Heart right ventricle (tissue), 16 donors: ENCODE results near the gene PDLIM4. TPM values are rescaled to one million over a fixed set of nuclear protein-coding genes. Genes with fewer than 3 reads are reported as not detected.

ENCODE experiments used
- ATAC-seq, 8 donors: fragments of 200-7000 bp; cut with Tn5 transposase; one replicate each; pipeline ENCODE4 v1.9.1; 2020; ENCODE audit warnings: mild to moderate bottlenecking in 8 of 8, moderate library complexity in 8 of 8, moderate number of reproducible peaks in 1 of 8
- DNase-seq, 2 donors: peaks; one replicate each; pipeline ENCODE4 v3.0.0-alpha.2; 2020
- H3K27ac ChIP-seq, 10 donors: fragments of 200-600 bp; sonication (generic) in 2 of 10; one replicate each; pipeline versions ENCODE4 v1.5.0 to v1.8.0; 2020 to 2022; ENCODE audit warnings: mild to moderate bottlenecking in 3 of 10
- H3K27me3 ChIP-seq, 7 donors: fragments of 200-600 bp; one replicate each; pipeline ENCODE4 v1.8.0; 2021 to 2022; ENCODE audit warnings: mild to moderate bottlenecking in 2 of 7
- H3K36me3 ChIP-seq, 9 donors: fragments of 200-600 bp; sonication (generic) in 1 of 9; one replicate each; pipeline versions ENCODE4 v1.5.0 to v1.8.0; 2020 to 2022; ENCODE audit warnings: mild to moderate bottlenecking in 2 of 9
- H3K4me1 ChIP-seq, 9 donors: fragments of 200-600 bp; sonication (generic) in 1 of 9; one replicate each; pipeline versions ENCODE4 v1.5.0 to v1.8.0; 2020 to 2022; ENCODE audit warnings: mild to moderate bottlenecking in 4 of 9
- H3K4me3 ChIP-seq, 10 donors: fragments of 200-600 bp; sonication (generic) in 2 of 10; one replicate each; pipeline versions ENCODE4 v1.5.0 to v1.8.0; 2020 to 2022; ENCODE audit warnings: mild to moderate bottlenecking in 7 of 10, moderate library complexity in 2 of 10
- H3K9me3 ChIP-seq, 11 donors: fragments of 200-600 bp in 10 of 11; sonication (generic) in 2 of 11; one replicate each; pipeline versions ENCODE4 v1.5.0 to v1.8.0; 2013 to 2022; ENCODE audit warnings: mild to moderate bottlenecking in 2 of 11, control low read depth in 1 of 11, moderate library complexity in 1 of 11
- WGBS, 2 donors: extraction: QIAGEN DNeasy Blood & Tissue Kit; methylation state at CpG; one replicate each; pipeline ENCODE4 v1.1.7; 2013; ENCODE audit warnings: inconsistent platforms in 1 of 2; 5-methylcytosine and 5-hydroxymethylcytosine counted together
- intact Hi-C, 10 donors: fragments of 100-400 bp; cut with DNase I; formaldehyde crosslinking; loops; one replicate each; pipeline versions ENCODE4 v1.11.1 to v1.14.2; 2022
- polyA plus RNA-seq, 2 donors: library from polyadenylated mRNA; stranded (reverse); fragments of 200-250 nt; gene quantifications; one replicate each; pipeline ENCODE4 v1.2.3, GENCODE V29; 2013
- total RNA-seq, 10 donors: library from RNA; stranded (reverse); fragmentation: NEBNext Ultra II Directional in 3 of 10; extraction: Animal tissue kit (Norgen Biotek cat#: 25700) in 3 of 10; gene quantifications; one replicate each; pipeline versions ENCODE4 v1.2.1 to v1.2.4, GENCODE V29; 2021 to 2023
- TF ChIP-seq, protein P1 (sequence below), 9 donors: fragments of 200-600 bp; sonication (generic) in 2 of 9; IDR thresholded peaks; one replicate each; pipeline versions ENCODE4 v1.5.0 to v1.8.0; 2021 to 2022; ENCODE audit warnings: antibody characterized with exemption in 9 of 9, mild to moderate bottlenecking in 5 of 9, moderate library complexity in 1 of 9
- donor health status: Arrhythmogenic right ventricular cardiomyopathy.
- donor health status: ischemic (EF 13 %, LVEDD 7.1; RV severe dilation, severe dysfunction).
- donor health status: healthy with polysubstance abuse.
- donor health status: DM: no; HTN: yes; CAD: no.
- donor health status: DM: no; HTN: no; CAD: no.
- donor health status: ischemic (EF 25% LVEDD 6.9; RV normal size, moderate dysfunction).
- donor health status: ischemic (EF 25% LVEDD 5.7; RV mildly dilated, moderate dysfunction).
- donor health status: healthy.
- donor health status: DM: yes; HTN: yes; CAD: no.
- donor health status: Ischemic cardiomyopathy.
- donor health status: ischemic (EF 35%, LVEDD 5.7; RV mildly dilated, moderate dysfunction).
- donor health status: nonischemic (EF 11% LVEDD 7.7; RV severe dilation, severe dysfunction).
- donor health status: DM: yes; HTN: yes; CAD: no.
- donor health status: PGD.
- donor health status: ischemic (EF 29% LVEDD 5.4; RV normal size, mild dysfunction).
- donor health status: nonischemic (EF 23%, LVEDD 6.1; RV moderate dilation, normal function).

The PDLIM4 gene
- total and polyA plus RNA-seq, 12 donors, result 2.1 to 15.3 (median 3.6) TPM

- no peak overlapping the region for H3K4me3 ChIP-seq
- peaks cover 0 to 10% (median 0%) of the 10 kb centered on the region in 9 donors for H3K4me1 ChIP-seq
- ATAC-seq (no peak), DNase-seq (no peak)
- H3K9me3 ChIP-seq, result no peaks in the 10 kb centered on the region
- WGBS, 2 donors, result 88 to 89% methylated on average over 5 of the region's 5 CpGs
- H3K27ac ChIP-seq, result no peak overlapping the region
- TF ChIP-seq, protein P1, sequence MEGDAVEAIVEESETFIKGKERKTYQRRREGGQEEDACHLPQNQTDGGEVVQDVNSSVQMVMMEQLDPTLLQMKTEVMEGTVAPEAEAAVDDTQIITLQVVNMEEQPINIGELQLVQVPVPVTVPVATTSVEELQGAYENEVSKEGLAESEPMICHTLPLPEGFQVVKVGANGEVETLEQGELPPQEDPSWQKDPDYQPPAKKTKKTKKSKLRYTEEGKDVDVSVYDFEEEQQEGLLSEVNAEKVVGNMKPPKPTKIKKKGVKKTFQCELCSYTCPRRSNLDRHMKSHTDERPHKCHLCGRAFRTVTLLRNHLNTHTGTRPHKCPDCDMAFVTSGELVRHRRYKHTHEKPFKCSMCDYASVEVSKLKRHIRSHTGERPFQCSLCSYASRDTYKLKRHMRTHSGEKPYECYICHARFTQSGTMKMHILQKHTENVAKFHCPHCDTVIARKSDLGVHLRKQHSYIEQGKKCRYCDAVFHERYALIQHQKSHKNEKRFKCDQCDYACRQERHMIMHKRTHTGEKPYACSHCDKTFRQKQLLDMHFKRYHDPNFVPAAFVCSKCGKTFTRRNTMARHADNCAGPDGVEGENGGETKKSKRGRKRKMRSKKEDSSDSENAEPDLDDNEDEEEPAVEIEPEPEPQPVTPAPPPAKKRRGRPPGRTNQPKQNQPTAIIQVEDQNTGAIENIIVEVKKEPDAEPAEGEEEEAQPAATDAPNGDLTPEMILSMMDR (IDR thresholded peaks at IDR 0.05), result no peak
- H3K36me3 ChIP-seq, result no peaks in the 10 kb centered on the region
- intact Hi-C loops, result loop anchor here in 2 of 10 donors (10.0 kb wide), 3 partner anchors 91 to 229 kb away; no protein-coding TSS in a partner anchor
- no peaks in the 10 kb centered on the region for H3K27me3 ChIP-seq
These were observed 18.1 kb downstream of the PDLIM4 start for GRCh38 chr5:132275367-132276220.

- Histone ChIP-seq H3K9me3 (no peaks in the 10 kb centered on the region), H3K4me3 (no peak overlapping the region), H3K4me1 (peaks cover 0 to 11% (median 0%) of the 10 kb centered on the region in 9 donors), H3K27me3 (no peaks in the 10 kb centered on the region), H3K36me3 (no peaks in the 10 kb centered on the region), H3K27ac (no peak overlapping the region)
- TF ChIP-seq, protein P1 (IDR thresholded peaks at IDR 0.05), result no peak
- DNase-seq (no peak), ATAC-seq (no peak)
- 79 to 88% methylated on average over 6 of the region's 6 CpGs for WGBS, 2 donors
- intact Hi-C loops, result loop anchor here in 2 of 10 donors (10.0 kb wide), 3 partner anchors 92 to 228 kb away; no protein-coding TSS in a partner anchor
These were observed 19.8 kb downstream of the PDLIM4 start for GRCh38 chr5:132277256-132277655.

- no peaks in the 10 kb centered on the region for H3K27me3 ChIP-seq
- 87 to 95% methylated on average over 6 of the region's 6 CpGs for WGBS, 2 donors
- H3K9me3 ChIP-seq, result no peaks in the 10 kb centered on the region
- H3K4me1 ChIP-seq, result peaks cover 0 to 5% (median 0%) of the 10 kb centered on the region in 9 donors
- no peak for ATAC-seq
- H3K27ac ChIP-seq, result no peak overlapping the region
- intact Hi-C loops, result loop anchor here in 2 of 10 donors (10.0 kb wide), 3 partner anchors 93 to 227 kb away; no protein-coding TSS in a partner anchor
- TF ChIP-seq, protein P1 (IDR thresholded peaks at IDR 0.05), result no peak
- no peaks in the 10 kb centered on the region for H3K36me3 ChIP-seq
- H3K4me3 ChIP-seq, result no peak overlapping the region
- no peak for DNase-seq
These were observed 20.7 kb downstream of the PDLIM4 start for GRCh38 chr5:132277971-132278853.

GRCh38 chr5:132279801-132280200, 22.3 kb downstream of the PDLIM4 start:
- Histone ChIP-seq H3K4me3 (no peak overlapping the region), H3K27ac (no peak overlapping the region), H3K4me1 (peaks cover 0 to 5% (median 0%) of the 10 kb centered on the region in 9 donors), H3K36me3 (no peaks in the 10 kb centered on the region), H3K27me3 (no peaks in the 10 kb centered on the region), H3K9me3 (no peaks in the 10 kb centered on the region)
- DNase-seq (no peak), ATAC-seq (no peak)
- intact Hi-C loops, result loop anchor here in 3 of 10 donors (5.0 to 10.0 kb wide), 4 partner anchors 42 to 225 kb away; no protein-coding TSS in a partner anchor
- WGBS, 2 donors, result 91 to 94% methylated on average over 3 of the region's 3 CpGs
- TF ChIP-seq, protein P1 (IDR thresholded peaks at IDR 0.05), result no peak
